Melanocyte of skin (primary cell): Measurements from ENCODE around the gene IBSP. TPM values are rescaled to one million over a fixed set of nuclear protein-coding genes. Genes with fewer than 3 reads are reported as not detected.

ENCODE experiments used
- total RNA-seq, 2 donors: library from RNA; depleted of rRNA; stranded (reverse); fragments of >200 nt; gene quantifications; 2 replicates each; pipeline ENCODE4 v1.2.3, GENCODE V29; 2012

Gene IBSP
- not detected for total RNA-seq

GRCh38 chr4:87799301-87800113, at the start of gene IBSP:
IBSP (plus strand) TSS chr4:87799554; CDS start chr4:87802362, 2,808 bp downstream.

GRCh38 chr4:87832669-87833068, 33.3 kb downstream of the IBSP start, which contains the start of gene MEPE:
MEPE (plus strand) TSS chr4:87832969; CDS start chr4:87834715, 1,746 bp downstream.

Other genes with a start within 250 kb of the IBSP start
- not detected for gene DSPP, start 191.0 kb upstream of the IBSP start, total RNA-seq
- not detected for gene DMP1, start 149.3 kb upstream of the IBSP start, total RNA-seq
- gene MEPE, start 33.4 kb downstream of the IBSP start, total RNA-seq: not detected
- 10 to 100 TPM in 1 of 2 donors, 1 to 10 TPM in 1; 3.0 to 28.6 TPM for gene SPP1, start 176.2 kb downstream of the IBSP start, total RNA-seq
- 10 to 100 TPM; 42.6 to 61.9 TPM for gene PKD2, start 208.1 kb downstream of the IBSP start, total RNA-seq